Astrocyte of the spinal cord (primary cell): Measurements from ENCODE around the gene PRDM2.
A peak's percentile ranks its signal among the peaks of the same experiment; 100 is the strongest.

ENCODE experiments used
- DNase-seq: peaks from one replicate; pipeline ENCODE4 v3.0.0; 2011; ENCODE audit warnings: low read depth, low spot score
- H3K4me3 ChIP-seq: 2 replicates; pipeline ENCODE4 v1.5.1; 2011; ENCODE audit warnings: low read depth, mild to moderate bottlenecking, low read length, moderate library complexity
- in situ Hi-C: cut with HindIII; loops from 2 replicates; pipeline ENCODE4 v1.10.0; 2017; ENCODE audit warnings: low sequenced_read_pairs
- TF ChIP-seq, protein P1 (sequence below): IDR thresholded peaks from 2 replicates; pipeline ENCODE4 v1.5.1; 2012; ENCODE audit warnings: low read depth, mild to moderate bottlenecking, low read length, inconsistent platforms

The PRDM2 gene, protein sequence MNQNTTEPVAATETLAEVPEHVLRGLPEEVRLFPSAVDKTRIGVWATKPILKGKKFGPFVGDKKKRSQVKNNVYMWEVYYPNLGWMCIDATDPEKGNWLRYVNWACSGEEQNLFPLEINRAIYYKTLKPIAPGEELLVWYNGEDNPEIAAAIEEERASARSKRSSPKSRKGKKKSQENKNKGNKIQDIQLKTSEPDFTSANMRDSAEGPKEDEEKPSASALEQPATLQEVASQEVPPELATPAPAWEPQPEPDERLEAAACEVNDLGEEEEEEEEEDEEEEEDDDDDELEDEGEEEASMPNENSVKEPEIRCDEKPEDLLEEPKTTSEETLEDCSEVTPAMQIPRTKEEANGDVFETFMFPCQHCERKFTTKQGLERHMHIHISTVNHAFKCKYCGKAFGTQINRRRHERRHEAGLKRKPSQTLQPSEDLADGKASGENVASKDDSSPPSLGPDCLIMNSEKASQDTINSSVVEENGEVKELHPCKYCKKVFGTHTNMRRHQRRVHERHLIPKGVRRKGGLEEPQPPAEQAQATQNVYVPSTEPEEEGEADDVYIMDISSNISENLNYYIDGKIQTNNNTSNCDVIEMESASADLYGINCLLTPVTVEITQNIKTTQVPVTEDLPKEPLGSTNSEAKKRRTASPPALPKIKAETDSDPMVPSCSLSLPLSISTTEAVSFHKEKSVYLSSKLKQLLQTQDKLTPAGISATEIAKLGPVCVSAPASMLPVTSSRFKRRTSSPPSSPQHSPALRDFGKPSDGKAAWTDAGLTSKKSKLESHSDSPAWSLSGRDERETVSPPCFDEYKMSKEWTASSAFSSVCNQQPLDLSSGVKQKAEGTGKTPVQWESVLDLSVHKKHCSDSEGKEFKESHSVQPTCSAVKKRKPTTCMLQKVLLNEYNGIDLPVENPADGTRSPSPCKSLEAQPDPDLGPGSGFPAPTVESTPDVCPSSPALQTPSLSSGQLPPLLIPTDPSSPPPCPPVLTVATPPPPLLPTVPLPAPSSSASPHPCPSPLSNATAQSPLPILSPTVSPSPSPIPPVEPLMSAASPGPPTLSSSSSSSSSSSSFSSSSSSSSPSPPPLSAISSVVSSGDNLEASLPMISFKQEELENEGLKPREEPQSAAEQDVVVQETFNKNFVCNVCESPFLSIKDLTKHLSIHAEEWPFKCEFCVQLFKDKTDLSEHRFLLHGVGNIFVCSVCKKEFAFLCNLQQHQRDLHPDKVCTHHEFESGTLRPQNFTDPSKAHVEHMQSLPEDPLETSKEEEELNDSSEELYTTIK (N-terminal part only)

DNA sequence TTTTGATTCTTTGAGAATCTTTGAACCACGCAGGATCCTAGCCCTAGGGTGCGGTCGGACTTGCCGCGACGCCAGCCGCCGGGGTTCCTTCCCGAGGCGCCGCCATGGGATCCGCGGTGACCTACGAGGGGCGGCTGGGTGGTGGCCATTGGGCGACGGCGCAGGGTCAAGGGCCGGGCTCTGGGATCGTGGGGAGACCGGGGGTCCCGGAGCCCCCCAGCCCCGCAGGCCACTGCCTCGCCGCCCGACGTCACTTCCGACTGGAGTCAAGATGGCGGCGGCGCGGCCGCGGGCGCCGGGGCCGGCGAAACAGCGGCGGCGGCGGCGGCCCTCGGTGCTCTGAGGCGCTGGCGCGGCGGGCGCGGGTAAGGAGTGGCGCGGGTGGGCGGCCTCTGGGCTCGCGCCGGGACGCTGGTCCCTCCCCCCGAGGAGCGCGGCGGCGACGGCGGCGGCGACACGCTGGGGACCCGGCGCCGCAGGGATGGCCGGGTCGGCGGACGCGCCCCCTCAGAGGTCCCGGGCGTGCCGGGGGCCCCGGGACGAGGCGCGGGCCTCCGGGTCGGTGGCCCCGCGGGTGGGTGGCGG, at the start of gene PRDM2:
Gene PRDM2 (plus strand): TSS at position 253 of the 585 bp plus-strand sequence. CDS start 15,418 bp downstream, outside the sequence.
- H3K4me3 ChIP-seq, result peak within 1 kb of the TSS; percentile 57
- TF ChIP-seq, protein P1, sequence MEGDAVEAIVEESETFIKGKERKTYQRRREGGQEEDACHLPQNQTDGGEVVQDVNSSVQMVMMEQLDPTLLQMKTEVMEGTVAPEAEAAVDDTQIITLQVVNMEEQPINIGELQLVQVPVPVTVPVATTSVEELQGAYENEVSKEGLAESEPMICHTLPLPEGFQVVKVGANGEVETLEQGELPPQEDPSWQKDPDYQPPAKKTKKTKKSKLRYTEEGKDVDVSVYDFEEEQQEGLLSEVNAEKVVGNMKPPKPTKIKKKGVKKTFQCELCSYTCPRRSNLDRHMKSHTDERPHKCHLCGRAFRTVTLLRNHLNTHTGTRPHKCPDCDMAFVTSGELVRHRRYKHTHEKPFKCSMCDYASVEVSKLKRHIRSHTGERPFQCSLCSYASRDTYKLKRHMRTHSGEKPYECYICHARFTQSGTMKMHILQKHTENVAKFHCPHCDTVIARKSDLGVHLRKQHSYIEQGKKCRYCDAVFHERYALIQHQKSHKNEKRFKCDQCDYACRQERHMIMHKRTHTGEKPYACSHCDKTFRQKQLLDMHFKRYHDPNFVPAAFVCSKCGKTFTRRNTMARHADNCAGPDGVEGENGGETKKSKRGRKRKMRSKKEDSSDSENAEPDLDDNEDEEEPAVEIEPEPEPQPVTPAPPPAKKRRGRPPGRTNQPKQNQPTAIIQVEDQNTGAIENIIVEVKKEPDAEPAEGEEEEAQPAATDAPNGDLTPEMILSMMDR, result no peak
- DNase-seq, result peak; percentile 38
- in situ Hi-C loops, result no loop called here

DNA sequence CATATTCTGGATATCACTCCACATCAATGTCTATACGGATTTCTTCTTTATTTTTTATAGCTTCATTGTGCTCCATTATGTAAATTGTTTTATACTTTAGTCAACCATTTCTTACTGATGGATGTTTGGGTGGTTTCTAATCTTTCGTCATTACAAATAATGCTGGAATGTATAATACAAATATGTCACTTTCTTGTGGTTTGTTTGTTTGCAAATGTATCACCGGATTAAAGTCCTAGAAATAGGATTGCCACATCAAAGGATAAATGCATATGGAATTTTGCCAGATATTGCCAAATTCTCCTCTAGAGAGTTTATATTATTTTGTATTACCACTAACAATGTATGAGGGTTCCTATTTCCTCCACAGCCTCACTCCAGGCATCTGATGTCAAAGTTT, 48.7 kb upstream of the PRDM2 start:
- DNase-seq, result no peak
- TF ChIP-seq, protein P1, result no peak
- in situ Hi-C loops, result no loop called here
- no peak overlapping the region for H3K4me3 ChIP-seq

DNA sequence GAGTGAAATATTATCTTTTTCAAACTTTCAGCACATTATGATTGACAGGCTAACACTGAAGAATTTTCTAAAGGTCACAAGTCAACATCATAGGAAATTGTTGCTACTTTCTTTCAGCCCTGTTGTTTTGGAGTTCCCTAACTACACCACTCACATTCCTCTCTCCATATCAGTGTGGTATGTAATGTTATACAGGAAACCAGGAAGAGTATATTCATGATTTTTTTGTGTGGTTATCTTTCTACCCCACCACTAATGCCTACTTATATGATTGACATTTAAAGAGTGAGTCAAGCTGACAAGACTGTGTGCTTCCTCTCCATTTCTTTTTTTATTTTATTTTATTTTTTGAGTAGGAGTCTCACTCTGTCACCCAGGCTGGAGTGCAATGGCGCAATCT, 47.8 kb upstream of the PRDM2 start:
- H3K4me3 ChIP-seq, result no peak overlapping the region
- in situ Hi-C loops, result no loop called here
- TF ChIP-seq, protein P1, result no peak
- no peak for DNase-seq

DNA sequence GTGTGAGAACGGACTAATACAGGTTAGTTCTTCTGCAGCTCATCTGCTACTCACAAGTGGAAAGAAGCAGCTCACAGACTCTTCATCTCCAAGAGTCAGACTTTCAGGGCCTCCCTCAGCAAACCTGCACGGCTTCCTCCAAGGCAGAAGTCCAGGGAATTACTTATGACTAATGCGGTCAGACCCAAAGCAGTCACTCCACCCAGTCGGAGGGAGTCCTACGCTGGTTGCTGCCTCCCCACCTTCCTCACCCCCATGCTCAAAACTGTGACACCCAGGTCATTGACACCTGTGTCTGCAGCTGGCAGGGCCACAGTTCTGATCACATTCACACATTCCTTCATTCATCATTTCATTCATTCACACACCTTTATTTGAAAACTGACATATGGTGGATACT, 38.4 kb upstream of the PRDM2 start:
- DNase-seq, result no peak
- in situ Hi-C loops, result no loop called here
- H3K4me3 ChIP-seq, result no peak overlapping the region
- TF ChIP-seq, protein P1, result no peak

DNA sequence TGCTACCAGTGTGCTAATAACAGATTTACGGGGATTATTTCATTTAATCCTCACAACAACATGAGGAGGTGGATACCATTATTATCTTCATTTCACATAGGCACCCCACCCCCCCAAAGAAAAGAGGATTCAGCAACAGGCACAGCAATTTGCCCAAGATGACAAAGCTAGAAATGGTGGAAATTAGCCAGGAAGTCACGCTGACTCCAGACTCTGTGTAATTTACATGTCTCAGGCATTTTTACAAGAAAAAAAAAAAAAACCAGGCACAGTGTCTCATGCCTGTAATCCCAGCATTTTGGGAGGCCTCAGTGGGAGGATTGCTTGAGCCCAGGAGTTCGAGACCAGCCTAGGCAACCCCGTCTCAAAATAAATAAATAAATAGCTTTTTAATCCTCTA, 37.5 kb upstream of the PRDM2 start:
- TF ChIP-seq, protein P1, result no peak
- in situ Hi-C loops, result no loop called here
- DNase-seq, result peak; percentile 8
- no peak overlapping the region for H3K4me3 ChIP-seq

DNA sequence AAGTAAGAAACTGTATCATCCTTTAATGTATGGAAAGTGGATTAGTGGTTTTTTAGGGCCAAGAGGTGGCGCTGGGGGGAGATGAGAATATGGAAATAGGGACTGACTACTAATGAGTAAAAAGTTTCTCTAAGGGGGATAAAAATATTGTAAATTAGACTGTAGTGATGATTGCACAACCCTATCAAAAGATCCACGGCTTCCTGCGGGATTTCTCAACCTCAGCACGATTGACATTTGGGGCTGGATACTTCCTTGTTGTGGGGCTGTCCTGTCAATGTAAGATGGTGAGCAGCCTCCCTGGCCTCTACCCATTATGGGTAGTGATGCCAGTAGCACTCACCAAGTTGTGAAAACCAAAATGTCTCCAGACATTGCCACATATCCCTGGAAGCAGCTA, 36.0 kb upstream of the PRDM2 start:
- in situ Hi-C loops, result no loop called here

More for the DNA sequence above, 36.0 kb upstream of the PRDM2 start:
- no peak for DNase-seq
- no peak overlapping the region for H3K4me3 ChIP-seq
- TF ChIP-seq, protein P1, result no peak
